ENCODE results near the gene PMEPA1. TPM values are rescaled to one million over a fixed set of nuclear protein-coding genes. Genes with fewer than 3 reads are reported as not detected.

PMEPA1 gene
- total RNA-seq, 2 experiments from 2014 or later: 15.7 to 18.0 TPM

DNA sequence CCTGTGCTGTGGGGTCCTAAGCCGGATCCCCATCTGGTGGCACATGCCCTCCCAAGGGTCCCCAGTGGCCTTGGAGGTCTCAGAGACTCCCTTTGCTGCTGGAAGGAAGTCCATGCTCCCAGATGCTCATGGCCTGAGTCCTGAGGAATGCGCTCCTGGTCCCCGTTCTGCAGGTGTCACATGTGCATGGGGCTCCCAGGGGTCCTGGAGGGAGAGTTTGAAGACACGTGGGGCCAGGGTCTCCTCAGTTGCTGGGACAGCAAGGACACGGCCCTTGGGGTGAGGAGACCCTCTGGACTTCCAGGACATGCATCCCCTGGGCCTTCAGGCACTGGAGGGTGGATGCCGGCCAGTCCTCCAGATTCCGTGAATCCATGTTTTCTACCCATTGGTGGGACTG lies 101.3 kb downstream of the PMEPA1 start:
- Histone ChIP-seq H3K4me3 (ENCODE audit: low read length) (no peak overlapping the region), H3K27me3 (ENCODE audit: control insufficient read depth in 1 of 2, insufficient read depth in 2 of 2, low read length in 2 of 2) (no peaks in the 10 kb centered on the region), H3K36me3 (ENCODE audit: insufficient read depth, low read length) (peaks cover 53% of the 10 kb centered on the region), H3K9me3 (ENCODE audit: control insufficient read depth in 1 of 2, insufficient read depth in 1 of 2, low read length in 2 of 2) (no peaks in the 10 kb centered on the region), H3K4me1 (ENCODE audit: insufficient read depth, low read length) (peaks cover 14% of the 10 kb centered on the region), H3K27ac (ENCODE audit: low read depth in 1 of 2, low read length in 2 of 2) (no peak overlapping the region)
- no peak overlapping the region for H3K27ac Mint-ChIP-seq
- peaks cover 61% of the 10 kb centered on the region for H3K36me3 Mint-ChIP-seq (ENCODE audit: low read depth)
- TF ChIP-seq CTCF (IDR thresholded peaks at IDR 0.05): no peak
- no peaks in the 10 kb centered on the region for H3K4me1 Mint-ChIP-seq (ENCODE audit: low read depth)
- ChIA-PET CTCF (no interaction called here), POLR2A (no interaction called here)
- DNase-seq: no peak
- intact Hi-C loops (cut with DNase I, micrococcal nuclease): no loop called here
- no peaks in the 10 kb centered on the region for H3K27me3 Mint-ChIP-seq
- H3K4me3 Mint-ChIP-seq: no peak overlapping the region
- no peak for ATAC-seq (ENCODE audit: poor library complexity)
- no peaks in the 10 kb centered on the region for H3K9me3 Mint-ChIP-seq

- intact Hi-C loops (cut with DNase I, micrococcal nuclease): no loop called here
- ChIA-PET CTCF (interaction anchor here (1.5 to 2.1 kb wide), 2 partner anchors 11 to 17 kb away, joined by 3 to 7 read pairs; no protein-coding TSS in a partner anchor), POLR2A (interaction anchor here (1.1 to 1.4 kb wide), 4 partner anchors 12 to 24 kb away, joined by 3 to 4 read pairs (median 4); partner anchors contain the start of gene ZBP1)
- peaks cover 53% of the 10 kb centered on the region for H3K36me3 Mint-ChIP-seq (ENCODE audit: low read depth)
- Histone ChIP-seq H3K4me1 (ENCODE audit: insufficient read depth, low read length) (peaks cover 17% of the 10 kb centered on the region), H3K36me3 (ENCODE audit: insufficient read depth, low read length) (peaks cover 30% of the 10 kb centered on the region), H3K4me3 (ENCODE audit: low read length) (no peak overlapping the region), H3K27ac (ENCODE audit: low read depth in 1 of 2, low read length in 2 of 2) (no peak overlapping the region), H3K9me3 (ENCODE audit: control insufficient read depth in 1 of 2, insufficient read depth in 1 of 2, low read length in 2 of 2) (no peaks in the 10 kb centered on the region), H3K27me3 (ENCODE audit: control insufficient read depth in 1 of 2, insufficient read depth in 2 of 2, low read length in 2 of 2) (no peaks in the 10 kb centered on the region)
- TF ChIP-seq CTCF (IDR thresholded peaks at IDR 0.05): no peak
- DNase-seq: peak in 1 of 14 experiments; percentile 20
- no peaks in the 10 kb centered on the region for H3K4me1 Mint-ChIP-seq (ENCODE audit: low read depth)
- H3K9me3 Mint-ChIP-seq: no peaks in the 10 kb centered on the region
- peak overlapping the region; percentile 11 for H3K27ac Mint-ChIP-seq
- no peaks in the 10 kb centered on the region for H3K27me3 Mint-ChIP-seq
- H3K4me3 Mint-ChIP-seq: no peak overlapping the region
- no peak for ATAC-seq (ENCODE audit: poor library complexity)
These were observed 103.9 kb downstream of the PMEPA1 start for GRCh38 chr20:57605878-57606277.

GRCh38 chr20:57605045-57605444 lies 104.8 kb downstream of the PMEPA1 start:
- peaks cover 44% of the 10 kb centered on the region for H3K36me3 Mint-ChIP-seq (ENCODE audit: low read depth)
- no peaks in the 10 kb centered on the region for H3K27me3 ChIP-seq (ENCODE audit: control insufficient read depth in 1 of 2, insufficient read depth in 2 of 2, low read length in 2 of 2)
- peak overlapping the region; percentile 37 for H3K27ac Mint-ChIP-seq
- H3K4me1 Mint-ChIP-seq (ENCODE audit: low read depth): no peaks in the 10 kb centered on the region
- peaks cover 17% of the 10 kb centered on the region for H3K4me1 ChIP-seq (ENCODE audit: insufficient read depth, low read length)
- DNase-seq: peak in 3 of 14 experiments; percentile 38 to 80 (median 48)
- intact Hi-C loops (cut with DNase I, micrococcal nuclease): no loop called here
- H3K4me3 Mint-ChIP-seq: no peak overlapping the region
- ChIA-PET CTCF (interaction anchor here (1.5 kb wide), 1 partner anchor 11 kb away, joined by 3 read pairs; no protein-coding TSS in a partner anchor), POLR2A (no interaction called here)
- H3K36me3 ChIP-seq (ENCODE audit: insufficient read depth, low read length): peaks cover 23% of the 10 kb centered on the region
- no peak for ATAC-seq (ENCODE audit: poor library complexity)
- H3K27me3 Mint-ChIP-seq: no peaks in the 10 kb centered on the region
- no peak for TF ChIP-seq CTCF (IDR thresholded peaks at IDR 0.05)
- no peak overlapping the region for H3K4me3 ChIP-seq (ENCODE audit: low read length)
- H3K9me3 ChIP-seq (ENCODE audit: control insufficient read depth in 1 of 2, insufficient read depth in 1 of 2, low read length in 2 of 2): no peaks in the 10 kb centered on the region
- no peak overlapping the region for H3K27ac ChIP-seq (ENCODE audit: low read depth in 1 of 2, low read length in 2 of 2)
- H3K9me3 Mint-ChIP-seq: no peaks in the 10 kb centered on the region

Measured in CD4-positive, alpha-beta T cell (primary cell).